GM18508 (cell line): ENCODE measurements around the gene PIGO.

Experiments
- ATAC-seq: cut with Tn5 transposase; IDR thresholded peaks from one replicate; pipeline ENCODE4 v1.9.1; 2021; ENCODE audit warnings: moderate number of reproducible peaks; ENCODE audit not compliant: insufficient read depth, unreplicated experiment

The PIGO gene

DNA sequence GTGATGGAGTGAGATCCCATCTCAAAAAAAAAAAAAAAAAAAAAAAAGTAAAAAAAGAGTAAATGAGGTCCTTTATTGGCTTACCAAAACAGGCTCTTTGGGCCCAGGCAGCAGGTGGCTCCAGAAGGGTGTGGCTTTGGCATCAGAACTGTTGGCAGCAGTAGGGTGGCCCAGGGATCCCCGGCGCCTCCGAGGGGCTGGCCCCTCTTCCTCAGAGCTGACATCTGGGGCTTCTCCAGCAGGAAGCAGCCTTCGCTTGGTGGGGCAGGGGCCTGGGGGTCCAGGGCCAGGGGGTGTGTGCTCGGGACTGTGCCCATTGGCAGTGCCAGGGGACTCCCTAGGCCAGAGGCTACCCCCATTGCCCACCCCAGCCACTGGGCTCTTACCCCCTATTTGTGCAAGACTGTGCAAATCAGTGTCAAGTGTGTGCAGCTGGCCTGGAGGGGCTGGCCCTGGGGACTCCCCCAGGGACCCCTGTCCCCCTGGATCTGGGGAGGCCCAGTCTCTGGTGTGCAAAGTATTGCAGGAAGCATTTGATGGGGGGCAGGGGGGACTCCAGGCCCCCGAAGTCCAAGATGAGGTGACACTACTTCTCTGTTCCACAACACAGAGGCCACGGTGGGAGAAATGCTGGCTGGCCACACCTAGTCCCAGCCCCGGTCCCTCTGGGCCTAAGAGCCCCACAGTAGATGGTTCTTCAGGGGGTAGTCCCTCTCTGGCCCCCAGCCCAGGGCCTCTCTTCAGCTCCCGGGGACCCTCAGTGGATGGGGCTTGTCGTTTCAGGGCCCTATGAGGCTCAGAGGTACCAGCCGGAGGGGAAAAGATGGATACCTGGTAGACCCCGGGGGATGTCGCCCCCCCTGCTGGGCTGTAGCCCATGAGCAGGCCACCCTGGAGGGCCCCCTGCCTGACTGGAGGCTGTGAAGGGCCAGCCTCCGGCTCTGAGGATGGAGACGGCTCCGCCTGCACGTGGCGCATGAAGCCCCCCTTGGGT lies 11.2 kb upstream of the PIGO start:
- ATAC-seq, result no peak

DNA sequence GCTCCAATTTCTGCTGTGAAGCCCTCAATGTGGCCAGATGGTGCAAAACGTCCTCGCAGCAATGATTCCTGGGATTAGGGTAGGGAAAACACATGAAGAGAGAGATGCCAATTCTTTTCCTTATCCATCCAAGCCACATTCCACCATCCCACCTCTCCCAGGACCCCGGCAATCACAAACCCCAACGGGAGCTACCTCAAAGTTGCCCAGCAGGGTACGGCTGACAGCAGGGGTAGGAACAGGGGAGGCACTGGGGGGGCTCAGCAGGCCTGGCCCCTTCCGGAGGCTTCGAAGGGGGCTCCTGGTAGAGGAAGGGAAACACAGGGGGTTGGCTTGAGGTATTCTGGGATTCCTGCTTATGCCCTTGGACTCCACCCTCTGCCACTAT lies 9.9 kb upstream of the PIGO start:
- ATAC-seq, result no peak

DNA sequence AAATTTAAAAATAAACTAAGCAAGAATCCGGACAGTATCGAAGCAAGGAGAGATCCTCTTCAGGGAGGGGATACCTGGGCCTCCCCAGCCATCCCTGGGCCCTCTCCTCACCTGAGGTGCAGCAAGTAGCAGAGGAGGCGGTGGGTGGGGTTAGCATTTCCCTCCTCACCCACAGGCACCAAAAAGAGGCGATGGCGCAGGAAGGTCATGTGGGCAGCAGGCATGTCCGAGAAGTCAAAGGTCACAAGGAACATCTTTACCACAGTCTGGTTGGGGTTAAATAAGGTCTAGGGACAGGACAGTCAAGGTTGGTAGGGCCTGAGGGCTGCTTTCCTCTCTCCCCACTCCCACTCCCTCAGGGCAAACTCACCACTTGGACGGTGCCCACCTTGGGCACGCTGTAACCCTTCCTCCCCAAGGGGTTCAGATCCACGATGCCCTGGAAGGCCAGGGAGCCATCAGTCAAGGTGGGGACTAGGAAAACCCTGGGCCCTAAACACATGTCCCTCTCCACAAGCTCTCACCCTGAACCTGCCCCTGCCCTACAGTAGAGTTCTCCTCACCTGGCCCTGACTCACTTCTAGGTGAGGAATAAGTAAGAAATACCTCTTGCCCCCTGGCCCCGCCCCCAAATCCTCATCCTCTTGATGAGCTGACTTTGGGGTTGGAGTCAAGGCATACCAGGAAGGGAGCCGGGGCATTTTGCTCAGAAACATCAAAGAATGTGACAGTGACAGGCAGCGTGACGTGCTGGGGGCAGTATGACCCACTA lies 9.4 kb upstream of the PIGO start:
- ATAC-seq, result no peak

DNA sequence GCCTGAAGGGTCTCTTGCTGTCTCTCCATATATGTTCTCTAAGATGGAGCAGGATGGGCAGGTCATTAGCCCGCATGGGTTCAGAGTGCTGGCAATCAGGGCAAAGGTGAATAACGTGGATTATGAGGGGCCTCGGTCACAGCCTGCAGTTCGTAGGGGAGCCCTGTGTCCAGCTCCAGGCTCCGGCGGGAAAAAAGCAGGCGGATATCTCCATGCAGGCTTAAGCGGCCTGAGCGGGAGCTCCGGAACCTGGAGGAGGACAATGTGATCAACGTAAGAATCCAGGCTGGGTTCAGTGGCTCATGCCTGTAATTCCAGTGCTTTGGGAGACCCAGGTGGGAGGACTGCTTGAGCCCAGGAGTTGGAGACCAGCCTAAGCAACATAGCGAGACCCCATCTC lies 8.7 kb upstream of the PIGO start:
- ATAC-seq, result no peak

DNA sequence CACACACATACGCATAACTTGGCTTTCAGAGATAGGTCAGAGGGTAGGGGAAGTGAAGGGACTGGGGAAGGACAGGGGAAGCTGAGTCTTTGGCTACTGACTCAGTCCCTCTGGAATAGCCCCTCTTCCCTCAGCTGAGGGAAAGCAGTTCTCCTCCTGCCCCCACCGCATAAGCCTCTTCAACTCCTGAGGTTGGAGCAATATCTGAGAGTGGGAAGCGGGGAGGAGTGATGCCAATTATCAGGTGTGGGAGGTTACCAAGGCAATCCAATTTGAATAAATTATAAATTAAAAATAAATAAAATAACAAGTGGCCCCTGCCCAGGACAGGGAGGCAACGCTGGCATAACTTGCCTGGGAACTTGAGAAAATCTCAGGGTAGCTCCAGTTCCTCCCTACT lies 8.2 kb upstream of the PIGO start:
- ATAC-seq, result no peak

DNA sequence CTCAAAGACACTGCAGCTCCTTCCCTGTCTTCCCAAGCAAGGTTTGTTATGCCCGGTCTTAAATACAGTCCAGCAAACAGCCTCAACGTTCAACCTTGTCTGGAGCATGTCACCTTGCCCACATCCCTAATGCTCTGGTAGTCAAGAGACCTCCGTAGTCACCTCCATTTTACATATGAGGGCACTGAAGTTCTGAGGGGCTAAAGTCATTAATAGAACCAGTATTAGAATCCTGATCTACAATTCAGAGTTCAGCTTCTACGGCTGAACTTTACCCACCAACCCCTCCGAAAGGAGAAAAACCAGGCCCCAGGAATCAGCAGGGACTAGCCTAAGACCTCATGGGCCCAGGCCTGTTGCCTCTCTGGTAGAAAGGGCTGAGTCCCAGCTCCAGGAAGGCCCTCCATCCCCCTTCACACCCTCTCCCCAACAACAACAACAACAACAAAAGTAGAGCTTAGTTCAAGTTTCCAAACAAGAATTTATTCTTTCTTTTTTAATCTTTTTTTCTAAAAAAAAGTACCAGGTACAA lies 7.3 kb upstream of the PIGO start:
- no peak for ATAC-seq

DNA sequence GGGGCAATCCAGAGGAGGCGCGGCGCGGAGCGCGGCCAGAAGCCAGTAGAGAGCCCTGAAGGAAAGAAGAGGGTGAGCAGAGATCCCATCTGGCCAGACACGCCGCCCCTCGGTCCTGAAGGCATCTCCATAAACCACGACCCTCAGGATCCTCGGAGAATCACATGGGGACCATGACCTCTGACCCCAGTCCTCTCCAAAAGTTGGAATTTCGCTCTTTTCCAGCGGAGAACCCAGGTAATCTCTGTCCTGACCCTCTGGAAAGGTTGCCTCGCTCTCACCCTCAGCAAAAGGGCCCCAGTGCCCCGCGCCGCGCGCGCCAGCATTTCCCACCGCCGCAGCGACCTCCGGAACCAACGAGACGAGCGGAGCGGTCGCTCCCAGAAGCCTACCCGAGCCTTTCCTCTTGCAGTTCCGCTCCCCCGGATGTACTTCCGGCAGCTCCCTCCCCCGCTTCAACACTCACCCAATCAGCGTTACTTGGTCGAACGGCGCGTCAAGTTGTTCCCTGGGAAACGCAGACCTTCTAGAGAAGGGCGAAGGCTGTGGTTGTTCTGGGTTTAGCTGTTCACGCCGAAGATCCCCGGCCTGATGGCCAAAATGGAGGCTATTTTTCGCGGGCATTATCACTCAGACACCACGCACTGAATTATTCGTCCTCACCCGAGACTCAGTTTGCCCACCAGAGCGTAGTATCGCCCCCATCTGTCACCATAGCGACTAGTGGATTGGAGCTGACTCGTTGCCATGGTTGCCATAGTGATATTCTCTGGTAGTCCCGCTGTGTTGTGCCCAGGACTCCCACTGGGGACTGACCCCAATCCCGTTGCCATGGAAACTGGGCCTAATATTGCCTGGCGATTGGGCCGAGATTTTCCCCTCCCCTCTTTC lies 6.6 kb upstream of the PIGO start, which contains the start of gene STOML2:
TSS of gene STOML2 (minus strand) at position 363 of the 891 bp plus-strand sequence. CDS start at position 326, 37 bp downstream.
- peak; percentile 77 for ATAC-seq

DNA sequence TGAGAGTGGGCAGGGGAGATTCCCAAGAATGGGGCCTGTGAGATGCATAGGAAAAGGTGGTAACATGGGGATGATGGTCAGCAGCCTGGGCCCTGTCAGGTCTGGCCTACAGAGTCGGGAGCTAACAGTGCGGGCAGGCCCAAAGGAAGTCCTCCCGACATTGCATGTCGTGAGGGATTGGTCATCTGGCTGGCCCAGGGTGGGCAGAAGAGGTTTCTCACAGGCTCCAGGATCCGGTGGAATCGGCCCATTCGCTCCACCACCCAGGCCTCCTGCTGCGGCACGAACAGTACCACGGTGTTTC lies 6.0 kb upstream of the PIGO start:
- ATAC-seq, result no peak

DNA sequence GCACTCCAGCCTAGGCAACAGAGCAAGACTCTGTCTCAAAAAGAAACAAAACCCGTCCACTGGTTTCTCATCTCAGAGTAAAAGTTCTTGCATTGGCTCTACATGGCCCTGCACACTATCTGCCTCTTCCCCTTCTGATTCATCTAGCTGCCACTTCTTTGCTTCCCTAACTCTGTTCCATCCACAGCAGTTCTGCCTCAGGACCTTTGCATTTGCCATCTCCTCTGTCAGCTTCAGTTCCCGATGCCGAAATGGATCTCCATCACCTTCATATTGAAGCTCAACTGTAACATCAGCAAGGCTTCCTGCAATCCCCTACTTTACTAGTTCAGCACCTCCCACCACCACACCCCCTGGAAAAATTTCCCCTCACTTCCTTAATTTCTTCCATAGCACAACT lies 1.2 kb upstream of the PIGO start:
- no peak for ATAC-seq

DNA sequence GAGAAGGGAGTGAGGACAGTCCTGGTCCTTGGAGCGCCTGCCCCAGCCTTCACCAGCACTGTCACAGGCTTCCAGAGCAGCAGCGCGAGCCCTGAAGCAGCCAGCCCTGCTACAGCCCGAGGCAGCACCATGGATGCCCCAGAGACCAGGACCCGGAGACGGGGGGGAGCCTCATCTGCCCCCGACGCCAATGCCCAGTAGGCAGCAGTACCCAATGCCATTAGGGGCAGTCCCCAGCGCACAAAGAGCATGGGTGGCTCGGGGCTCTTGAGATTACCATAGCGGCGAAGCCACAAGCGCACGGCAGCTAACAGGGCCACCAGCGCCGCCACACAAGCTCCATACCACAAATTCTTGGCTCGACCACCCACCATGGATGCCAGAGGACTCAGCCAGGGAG lies 4.9 kb downstream of the PIGO start:
- ATAC-seq, result no peak

DNA sequence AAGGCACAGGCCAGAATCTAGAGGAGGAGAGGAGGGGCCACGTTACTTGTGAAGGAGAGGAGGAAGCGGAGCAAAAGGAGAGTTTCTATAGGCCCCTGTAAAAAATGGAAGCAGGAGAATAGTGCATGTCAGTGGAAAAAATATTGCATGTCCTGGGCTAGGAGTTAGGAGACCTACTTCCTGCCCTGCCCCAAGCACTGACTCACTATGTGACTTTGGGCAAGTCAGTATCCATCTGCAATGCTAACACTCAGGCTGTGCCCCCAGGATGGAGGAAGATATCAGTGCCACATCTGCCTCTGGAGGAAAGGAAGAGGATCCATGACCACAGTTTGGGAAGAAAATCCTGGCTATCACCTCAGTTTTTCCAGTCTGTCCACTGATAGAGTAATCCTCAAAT lies 7.0 kb downstream of the PIGO start:
- ATAC-seq, result no peak

DNA sequence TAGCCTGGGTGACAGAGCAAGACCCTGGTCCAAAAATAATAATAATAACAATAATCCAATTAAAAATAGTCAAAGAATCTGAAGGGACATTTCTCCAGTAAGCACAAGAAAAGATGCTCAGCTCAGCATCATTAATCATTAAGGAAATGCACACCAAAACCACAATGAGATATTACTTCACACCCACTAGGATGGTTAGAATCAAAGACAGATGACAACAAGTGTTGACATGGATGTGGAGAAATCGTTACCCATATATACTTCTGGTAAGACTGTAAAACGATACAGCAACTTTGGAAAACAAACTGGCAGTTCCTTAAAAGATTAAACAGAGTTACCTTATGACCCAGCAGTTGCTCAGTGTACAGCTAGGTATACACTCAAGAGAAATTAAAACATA lies 11.3 kb downstream of the PIGO start:
- no peak for ATAC-seq

DNA sequence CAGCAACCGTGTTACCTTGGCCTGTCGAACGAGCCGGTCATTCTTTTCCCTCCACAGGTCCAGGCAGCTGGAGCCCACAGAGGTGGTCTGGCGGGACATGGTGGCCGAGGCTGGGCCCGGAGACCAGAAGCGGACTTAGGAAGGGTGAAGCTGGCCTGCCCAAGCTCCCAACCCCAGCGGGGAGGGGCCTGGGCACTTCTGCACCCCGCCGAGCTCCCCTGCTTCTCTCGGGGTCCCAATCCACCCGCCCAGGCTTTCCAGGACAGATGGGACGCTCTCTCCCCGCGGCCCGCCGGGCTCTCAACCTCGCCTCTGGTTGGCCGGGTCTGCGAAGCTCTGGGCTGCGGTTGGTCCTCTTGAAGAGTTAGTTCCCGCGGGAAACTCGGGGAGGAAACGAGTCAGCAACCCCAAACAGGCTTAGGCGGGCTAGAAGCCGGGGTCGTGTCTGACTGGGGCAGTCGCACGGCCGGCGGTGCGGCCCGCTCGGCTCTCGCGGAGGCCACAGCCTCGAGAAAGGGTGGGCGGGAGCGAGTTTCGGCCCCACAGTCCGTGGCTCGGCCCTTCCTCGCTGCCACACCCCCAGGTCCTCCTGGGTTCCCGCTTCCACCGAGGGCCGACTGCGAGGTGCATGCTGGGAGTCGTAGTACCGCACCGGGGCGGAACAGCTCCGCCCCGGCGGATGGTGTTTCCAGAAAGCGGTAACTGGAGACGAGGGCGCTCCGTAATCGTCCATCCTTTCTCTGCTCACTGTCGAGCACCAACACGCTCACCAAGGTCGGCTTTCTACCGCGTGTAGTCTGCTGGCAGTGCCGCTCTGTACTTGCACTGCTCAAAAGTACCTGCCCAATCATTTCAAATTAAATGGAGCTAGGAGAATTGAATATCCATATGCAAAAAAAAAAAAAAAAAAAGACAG lies 16.7 kb downstream of the PIGO start, which contains the start of gene FANCG:
TSS of gene FANCG (minus strand) at position 517 of the 916 bp plus-strand sequence. CDS start at position 99, 418 bp downstream.
- peak; percentile 45 for ATAC-seq

DNA sequence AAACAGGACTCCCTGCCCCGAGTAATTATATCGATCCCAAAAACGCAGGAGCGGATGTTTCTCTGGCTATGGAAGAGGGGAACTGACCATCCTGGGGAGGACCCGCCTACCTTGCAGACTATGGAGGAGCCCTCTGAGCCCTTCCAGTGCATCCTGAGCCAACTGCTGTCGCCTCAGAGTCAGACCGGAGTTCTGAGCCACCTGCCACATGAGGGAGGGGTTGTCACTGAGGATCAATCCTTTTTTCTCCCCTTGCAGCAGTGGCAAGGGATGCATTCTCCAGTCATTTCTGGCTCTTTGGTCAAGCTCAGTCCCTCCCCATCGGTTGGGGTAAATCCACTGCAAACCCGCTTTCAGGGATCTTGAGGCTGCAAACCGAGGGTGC lies 17.4 kb downstream of the PIGO start:
- ATAC-seq, result no peak

DNA sequence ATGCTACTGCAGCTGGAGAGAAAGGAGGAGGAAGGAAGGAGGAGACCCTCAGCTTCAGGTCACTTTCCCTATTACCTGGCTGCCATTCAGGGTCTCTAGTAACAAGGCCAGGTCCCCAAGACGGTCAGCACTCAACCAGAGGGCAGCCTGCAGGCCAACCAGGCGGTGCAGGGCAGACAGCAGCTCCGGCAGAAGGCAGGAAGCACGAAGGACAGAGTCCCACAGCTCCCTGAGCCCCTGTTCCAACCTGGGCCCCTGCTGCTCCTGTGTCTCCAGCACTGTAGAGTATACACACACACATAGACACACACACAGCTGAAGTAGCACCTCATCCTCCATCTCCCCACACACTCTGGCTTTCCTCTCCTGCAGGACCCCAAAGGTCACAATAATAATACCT lies 18.3 kb downstream of the PIGO start:
- no peak for ATAC-seq

DNA sequence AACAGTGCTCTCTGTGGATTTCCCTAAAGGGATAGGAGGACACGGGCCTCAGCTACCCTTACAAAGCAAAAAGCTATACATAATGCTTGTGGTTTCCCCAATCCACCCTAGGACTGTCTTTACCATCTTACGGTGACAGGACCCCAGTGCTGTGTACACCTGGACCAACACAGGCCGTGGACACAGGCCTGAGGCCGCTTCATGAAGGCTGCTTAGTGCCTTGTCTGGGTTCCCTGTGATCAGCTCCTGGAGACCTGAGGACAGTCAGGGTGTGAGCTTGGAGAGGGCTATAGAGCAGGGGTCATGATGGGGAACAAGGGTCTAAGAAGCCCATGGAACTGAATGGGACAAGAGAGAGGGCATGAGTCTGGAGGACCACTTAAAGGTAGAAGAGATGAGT lies 19.5 kb downstream of the PIGO start:
- no peak for ATAC-seq

DNA sequence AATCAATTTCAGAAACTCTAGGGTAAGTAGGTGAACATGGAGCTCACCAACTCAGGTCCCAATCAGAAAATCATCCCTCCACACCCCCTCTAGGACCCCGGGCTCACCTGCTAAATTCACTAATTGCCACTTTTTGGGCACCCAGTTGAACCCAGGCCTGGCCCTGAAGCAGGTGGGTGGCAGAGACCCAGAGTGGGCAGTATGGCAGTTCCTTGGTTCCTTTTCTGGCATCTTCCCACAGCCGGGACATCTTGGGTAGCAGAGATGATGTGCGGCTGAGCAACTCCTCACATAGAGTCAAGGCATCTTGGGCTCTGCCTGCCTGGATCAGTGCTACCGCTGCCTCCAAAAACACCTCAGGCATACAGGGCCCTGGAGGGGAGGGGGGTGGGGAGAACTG lies 21.0 kb downstream of the PIGO start:
- ATAC-seq, result no peak

DNA sequence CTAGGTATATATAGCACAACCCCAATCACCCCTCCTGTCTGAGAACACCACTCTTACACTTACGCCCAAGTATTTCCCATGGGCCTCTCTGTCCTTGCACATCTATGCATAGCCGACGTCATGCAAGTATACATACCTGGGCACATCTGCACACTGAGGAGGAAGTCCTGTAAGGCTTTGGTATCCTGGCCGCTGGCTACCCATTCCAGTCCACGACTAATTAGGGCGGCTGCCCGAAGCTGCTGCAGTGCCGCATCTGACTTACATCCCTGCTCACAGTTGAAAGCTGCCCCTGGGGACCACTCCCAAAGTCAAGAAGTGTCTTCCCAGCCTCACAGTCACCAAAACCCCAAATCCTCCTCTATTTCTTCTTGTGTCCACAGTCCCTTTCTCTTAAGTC lies 21.6 kb downstream of the PIGO start:
- ATAC-seq, result no peak

DNA sequence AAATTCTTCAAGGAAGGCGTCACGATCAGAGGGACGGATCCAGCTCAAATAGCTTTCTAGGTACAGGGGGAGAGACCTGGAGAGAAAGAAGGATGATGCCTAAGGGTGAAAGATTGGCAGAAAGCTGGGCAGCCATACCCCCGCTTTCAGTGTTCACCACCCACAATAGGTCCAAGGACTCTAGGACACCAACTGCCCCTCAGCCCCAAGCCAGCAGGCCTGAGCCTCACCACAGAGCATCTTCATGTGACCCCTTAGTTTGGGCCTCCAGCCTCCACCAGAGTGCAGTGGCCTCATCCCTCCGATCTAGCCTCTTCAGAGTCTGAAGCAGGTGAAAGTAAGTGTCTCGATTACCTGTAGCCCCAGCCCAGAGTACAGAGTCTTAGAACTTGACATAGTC lies 22.2 kb downstream of the PIGO start:
- no peak for ATAC-seq
